ENCODE data around the gene LRRC2. TPM values are rescaled to one million over a fixed set of nuclear protein-coding genes. Genes with fewer than 3 reads are reported as not detected.

The LRRC2 gene
- polyA plus RNA-seq, 3 donors, result not detected

DNA sequence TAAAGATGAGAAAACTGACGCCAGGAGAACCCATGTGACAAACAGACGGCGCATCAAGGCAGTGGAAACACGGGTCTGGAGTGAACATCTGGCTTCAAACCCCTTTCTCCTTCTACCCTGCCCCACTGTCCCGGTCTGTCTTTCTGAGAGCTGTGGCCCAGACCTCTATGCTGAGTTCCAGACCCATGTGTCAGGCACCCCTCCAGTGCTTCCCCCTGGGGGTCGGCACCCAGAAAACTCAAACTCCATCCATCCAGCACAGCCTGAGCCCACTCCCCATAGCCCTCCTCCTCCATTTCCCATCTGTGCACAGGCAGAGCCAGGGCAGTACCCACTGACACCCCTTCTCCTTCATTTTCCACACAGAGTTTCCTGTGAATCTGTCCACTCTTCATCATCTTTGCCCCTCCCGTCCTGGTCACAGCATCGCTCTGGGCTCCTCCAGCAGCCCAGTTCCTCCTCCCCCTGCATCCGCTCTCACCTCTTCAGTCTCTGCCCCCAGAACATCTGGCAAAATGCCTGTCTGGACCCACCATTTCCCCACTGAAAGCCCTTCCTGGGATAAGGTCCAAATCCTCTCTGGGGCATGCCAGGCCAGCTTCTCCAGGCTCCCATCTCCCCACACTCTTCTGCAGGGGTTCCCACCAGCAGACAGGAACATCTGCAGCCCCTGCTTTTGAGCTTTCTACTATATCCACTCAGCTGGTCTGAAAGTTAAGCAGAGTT, 49.1 kb upstream of the LRRC2 start:
- TF ChIP-seq, protein P1, sequence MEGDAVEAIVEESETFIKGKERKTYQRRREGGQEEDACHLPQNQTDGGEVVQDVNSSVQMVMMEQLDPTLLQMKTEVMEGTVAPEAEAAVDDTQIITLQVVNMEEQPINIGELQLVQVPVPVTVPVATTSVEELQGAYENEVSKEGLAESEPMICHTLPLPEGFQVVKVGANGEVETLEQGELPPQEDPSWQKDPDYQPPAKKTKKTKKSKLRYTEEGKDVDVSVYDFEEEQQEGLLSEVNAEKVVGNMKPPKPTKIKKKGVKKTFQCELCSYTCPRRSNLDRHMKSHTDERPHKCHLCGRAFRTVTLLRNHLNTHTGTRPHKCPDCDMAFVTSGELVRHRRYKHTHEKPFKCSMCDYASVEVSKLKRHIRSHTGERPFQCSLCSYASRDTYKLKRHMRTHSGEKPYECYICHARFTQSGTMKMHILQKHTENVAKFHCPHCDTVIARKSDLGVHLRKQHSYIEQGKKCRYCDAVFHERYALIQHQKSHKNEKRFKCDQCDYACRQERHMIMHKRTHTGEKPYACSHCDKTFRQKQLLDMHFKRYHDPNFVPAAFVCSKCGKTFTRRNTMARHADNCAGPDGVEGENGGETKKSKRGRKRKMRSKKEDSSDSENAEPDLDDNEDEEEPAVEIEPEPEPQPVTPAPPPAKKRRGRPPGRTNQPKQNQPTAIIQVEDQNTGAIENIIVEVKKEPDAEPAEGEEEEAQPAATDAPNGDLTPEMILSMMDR (IDR thresholded peaks at IDR 0.05), result no peak
- Mint-ChIP-seq H3K27ac (peak overlapping the region in 2 of 7 donors; percentile 22 to 57), H3K4me1 (no peaks in the 10 kb centered on the region), H3K36me3 (no peaks in the 10 kb centered on the region), H3K27me3 (ENCODE audit: low read depth in 3 of 3) (peaks cover 12 to 20% (median 12%) of the 10 kb centered on the region in 3 donors), H3K4me3 (peak overlapping the region in 1 of 2 donors; percentile 32), H3K9me3 (no peaks in the 10 kb centered on the region)
- Histone ChIP-seq H3K36me3 (replicated peaks in 1 of 2; ENCODE audit: control insufficient read depth in 1 of 2, insufficient read depth in 2 of 2, low read length in 2 of 2) (no peaks in the 10 kb centered on the region), H3K9ac (ENCODE audit: insufficient read depth, low read length, poor library complexity, severe bottlenecking) (no peak overlapping the region), H4K20me1 (ENCODE audit: insufficient read depth, low read length) (no peaks in the 10 kb centered on the region), H3K79me2 (ENCODE audit: insufficient read depth, low read length) (no peaks in the 10 kb centered on the region), H3K27me3 (ENCODE audit: control insufficient read depth in 2 of 2, insufficient read depth in 2 of 2, low read length in 2 of 2) (peaks cover 0 to 3% of the 10 kb centered on the region in 2 donors), H3K27ac (ENCODE audit: low read depth in 1 of 2, low read length in 2 of 2) (no peak overlapping the region), H3K4me1 (ENCODE audit: control insufficient read depth in 1 of 2, insufficient read depth in 2 of 2, low read length in 2 of 2) (no peaks in the 10 kb centered on the region), H2AFZ (ENCODE audit: insufficient read depth, low read depth, low read length, poor library complexity, severe bottlenecking) (no peak overlapping the region), H3K4me3 (replicated peaks in 1 of 3; ENCODE audit: low read depth in 2 of 3, low read length in 3 of 3) (no peak overlapping the region), H3K4me2 (replicated peaks; ENCODE audit: extremely low read depth, low read length, poor library complexity, severe bottlenecking) (no peak overlapping the region), H3K9me3 (replicated peaks in 1 of 2; ENCODE audit: control insufficient read depth in 1 of 2, insufficient read depth in 1 of 2, low read length in 2 of 2) (no peaks in the 10 kb centered on the region)
- no peak for DNase-seq
- intact Hi-C loops (cut with micrococcal nuclease), result no loop called here
- 99% methylated on average over 5 of the region's 9 CpGs for WGBS (ENCODE audit: insufficient coverage)

DNA sequence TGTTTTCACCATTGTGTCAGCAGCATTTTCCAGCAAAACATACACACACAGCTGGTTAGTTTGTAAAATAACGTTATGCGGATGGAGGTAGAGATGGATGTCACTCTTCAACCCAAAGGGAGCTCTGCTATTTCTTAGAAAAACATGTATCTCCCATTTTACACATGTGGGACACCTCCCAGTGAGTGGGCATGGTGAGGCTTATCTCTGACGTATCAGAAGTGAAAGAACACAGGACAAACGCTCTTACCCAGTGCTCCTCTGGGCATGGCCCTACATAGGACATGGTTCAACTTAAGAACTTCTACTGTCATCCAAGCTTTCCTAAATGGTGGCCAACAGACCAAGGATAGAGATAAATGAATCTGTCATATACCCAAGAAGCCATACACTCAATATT, 48.3 kb upstream of the LRRC2 start:
- H3K4me1 Mint-ChIP-seq, result peaks cover 2% of the 10 kb centered on the region
- Histone ChIP-seq H3K79me2 (ENCODE audit: insufficient read depth, low read length) (no peaks in the 10 kb centered on the region), H3K9me3 (replicated peaks in 1 of 2; ENCODE audit: control insufficient read depth in 1 of 2, insufficient read depth in 1 of 2, low read length in 2 of 2) (no peaks in the 10 kb centered on the region), H3K4me2 (replicated peaks; ENCODE audit: extremely low read depth, low read length, poor library complexity, severe bottlenecking) (no peak overlapping the region), H3K4me1 (ENCODE audit: control insufficient read depth in 1 of 2, insufficient read depth in 2 of 2, low read length in 2 of 2) (no peaks in the 10 kb centered on the region), H3K9ac (ENCODE audit: insufficient read depth, low read length, poor library complexity, severe bottlenecking) (no peak overlapping the region), H3K27ac (ENCODE audit: low read depth in 1 of 2, low read length in 2 of 2) (no peak overlapping the region), H3K36me3 (replicated peaks in 1 of 2; ENCODE audit: control insufficient read depth in 1 of 2, insufficient read depth in 2 of 2, low read length in 2 of 2) (no peaks in the 10 kb centered on the region), H2AFZ (ENCODE audit: insufficient read depth, low read depth, low read length, poor library complexity, severe bottlenecking) (no peak overlapping the region), H3K4me3 (replicated peaks in 1 of 3; ENCODE audit: low read depth in 2 of 3, low read length in 3 of 3) (no peak overlapping the region), H3K27me3 (ENCODE audit: control insufficient read depth in 2 of 2, insufficient read depth in 2 of 2, low read length in 2 of 2) (peaks cover 0 to 3% of the 10 kb centered on the region in 2 donors), H4K20me1 (ENCODE audit: insufficient read depth, low read length) (no peaks in the 10 kb centered on the region)
- H3K4me3 Mint-ChIP-seq, result no peak overlapping the region
- WGBS (ENCODE audit: insufficient coverage), result no CpG with 5 or more reads among the region's 4 CpGs
- DNase-seq, result no peak
- H3K36me3 Mint-ChIP-seq, result no peaks in the 10 kb centered on the region
- no peaks in the 10 kb centered on the region for H3K9me3 Mint-ChIP-seq
- no peak overlapping the region for H3K27ac Mint-ChIP-seq
- intact Hi-C loops (cut with micrococcal nuclease), result no loop called here
- peaks cover 6 to 12% (median 8%) of the 10 kb centered on the region in 3 donors for H3K27me3 Mint-ChIP-seq (ENCODE audit: low read depth in 3 of 3)
- TF ChIP-seq, protein P1 (IDR thresholded peaks at IDR 0.05), result no peak

All from CD14-positive monocyte (primary cell).